ENCODE measurements around the gene EPC1. TPM values are rescaled to one million over a fixed set of nuclear protein-coding genes. Genes with fewer than 3 reads are reported as not detected.

EPC1 gene
- total and polyA plus RNA-seq, 9 of the 15 experiments (the other 6 are each of a cell fraction or from before 2014, with no cell fraction given) = 7.0 to 43.6 (median 16.1) TPM

DNA sequence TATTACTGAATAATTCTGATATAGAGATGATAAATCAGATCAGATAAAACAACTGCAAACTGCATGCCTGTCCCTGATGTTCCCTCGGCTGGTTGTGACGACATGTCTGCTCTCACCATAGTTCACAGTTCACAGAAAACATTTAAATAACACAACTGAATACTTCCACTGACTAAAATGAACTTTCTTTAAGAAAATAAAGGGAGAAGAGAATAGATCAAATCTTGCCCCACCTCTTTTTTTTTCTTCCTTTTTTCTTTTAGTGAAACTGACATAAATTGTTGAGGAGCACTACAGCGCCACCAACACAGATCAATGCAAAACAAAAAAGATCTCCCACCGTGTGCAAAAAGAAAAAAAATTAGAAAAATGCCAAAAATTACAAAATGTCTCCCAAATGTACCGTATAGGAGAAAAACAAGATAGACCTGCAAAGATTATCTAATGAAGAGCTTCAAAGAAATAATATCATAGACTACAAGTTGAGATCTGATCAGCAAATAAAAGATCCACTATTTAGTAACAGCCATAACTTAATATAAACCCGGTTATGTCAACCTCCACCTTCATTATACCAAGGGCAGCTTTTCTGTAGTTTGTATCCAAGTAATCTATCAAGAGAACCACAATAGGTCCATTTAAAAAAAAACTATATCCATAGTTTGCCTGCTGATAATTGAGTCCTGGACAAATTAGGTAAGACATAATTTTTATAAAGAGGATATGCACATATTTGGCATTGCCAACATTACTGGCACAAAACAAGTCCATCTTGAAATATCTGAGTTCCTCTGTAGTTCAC lies 30.7 kb upstream of the EPC1 start (continued):
- TF ChIP-seq PBX2 (CRISPR knock-in tag; IDR thresholded peaks at IDR 0.05; ENCODE audit: low read depth) (no peak), PBX2 (tag; conservative IDR thresholded peaks at IDR 0.05; ENCODE audit: low read depth) (0 out of 2 replicates have a peak, but pooled peaks have one; percentile 14), BCL6 (CRISPR knock-in tag; IDR thresholded peaks at IDR 0.05) (no peak), ZNF121 (CRISPR knock-in tag; conservative IDR thresholded peaks at IDR 0.05) (no peak), ZEB2 (IDR thresholded peaks at IDR 0.05) (no peak), MTA3 (IDR thresholded peaks at IDR 0.05; ENCODE audit: borderline replicate concordance) (no peak), ZNF740 (CRISPR knock-in tag; IDR thresholded peaks at IDR 0.05) (no peak), ZNF740 (tag; IDR thresholded peaks at IDR 0.05) (no peak), FOXK2 (conservative IDR thresholded peaks at IDR 0.05 in 1 of 2, IDR thresholded peaks at IDR 0.05 in 1 of 2; ENCODE audit: low read depth in 2 of 2) (0 out of 4 replicates have a peak, but pooled peaks of 1 of the 2 experiments have one; percentile 22), ZFP30 (CRISPR knock-in tag; IDR thresholded peaks at IDR 0.05; ENCODE audit: borderline replicate concordance) (no peak), PHF21A (IDR thresholded peaks at IDR 0.05; ENCODE audit: borderline replicate concordance, low read depth) (no peak), PCBP1 (IDR thresholded peaks at IDR 0.05; ENCODE audit: low read depth, low read length, poor library complexity, severe bottlenecking) (no peak), WHSC1 (IDR thresholded peaks at IDR 0.05; ENCODE audit: low read length) (no peak), ZNF347 (CRISPR knock-in tag; IDR thresholded peaks at IDR 0.05; ENCODE audit: low read depth) (no peak), HLTF (IDR thresholded peaks at IDR 0.05) (no peak), MCM2 (IDR thresholded peaks at IDR 0.05; ENCODE audit: low read depth) (no peak), RBM25 (IDR thresholded peaks at IDR 0.05; ENCODE audit: low read depth, low read length, severe bottlenecking) (no peak)
- TF ChIP-seq, protein P1, sequence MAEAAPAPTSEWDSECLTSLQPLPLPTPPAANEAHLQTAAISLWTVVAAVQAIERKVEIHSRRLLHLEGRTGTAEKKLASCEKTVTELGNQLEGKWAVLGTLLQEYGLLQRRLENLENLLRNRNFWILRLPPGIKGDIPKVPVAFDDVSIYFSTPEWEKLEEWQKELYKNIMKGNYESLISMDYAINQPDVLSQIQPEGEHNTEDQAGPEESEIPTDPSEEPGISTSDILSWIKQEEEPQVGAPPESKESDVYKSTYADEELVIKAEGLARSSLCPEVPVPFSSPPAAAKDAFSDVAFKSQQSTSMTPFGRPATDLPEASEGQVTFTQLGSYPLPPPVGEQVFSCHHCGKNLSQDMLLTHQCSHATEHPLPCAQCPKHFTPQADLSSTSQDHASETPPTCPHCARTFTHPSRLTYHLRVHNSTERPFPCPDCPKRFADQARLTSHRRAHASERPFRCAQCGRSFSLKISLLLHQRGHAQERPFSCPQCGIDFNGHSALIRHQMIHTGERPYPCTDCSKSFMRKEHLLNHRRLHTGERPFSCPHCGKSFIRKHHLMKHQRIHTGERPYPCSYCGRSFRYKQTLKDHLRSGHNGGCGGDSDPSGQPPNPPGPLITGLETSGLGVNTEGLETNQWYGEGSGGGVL (CRISPR knock-in tag; IDR thresholded peaks at IDR 0.05) = no peak
- TF ChIP-seq, protein P2, sequence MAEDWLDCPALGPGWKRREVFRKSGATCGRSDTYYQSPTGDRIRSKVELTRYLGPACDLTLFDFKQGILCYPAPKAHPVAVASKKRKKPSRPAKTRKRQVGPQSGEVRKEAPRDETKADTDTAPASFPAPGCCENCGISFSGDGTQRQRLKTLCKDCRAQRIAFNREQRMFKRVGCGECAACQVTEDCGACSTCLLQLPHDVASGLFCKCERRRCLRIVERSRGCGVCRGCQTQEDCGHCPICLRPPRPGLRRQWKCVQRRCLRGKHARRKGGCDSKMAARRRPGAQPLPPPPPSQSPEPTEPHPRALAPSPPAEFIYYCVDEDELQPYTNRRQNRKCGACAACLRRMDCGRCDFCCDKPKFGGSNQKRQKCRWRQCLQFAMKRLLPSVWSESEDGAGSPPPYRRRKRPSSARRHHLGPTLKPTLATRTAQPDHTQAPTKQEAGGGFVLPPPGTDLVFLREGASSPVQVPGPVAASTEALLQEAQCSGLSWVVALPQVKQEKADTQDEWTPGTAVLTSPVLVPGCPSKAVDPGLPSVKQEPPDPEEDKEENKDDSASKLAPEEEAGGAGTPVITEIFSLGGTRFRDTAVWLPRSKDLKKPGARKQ (CRISPR knock-in tag; IDR thresholded peaks at IDR 0.05) = no peak
- TF ChIP-seq, protein P3, sequence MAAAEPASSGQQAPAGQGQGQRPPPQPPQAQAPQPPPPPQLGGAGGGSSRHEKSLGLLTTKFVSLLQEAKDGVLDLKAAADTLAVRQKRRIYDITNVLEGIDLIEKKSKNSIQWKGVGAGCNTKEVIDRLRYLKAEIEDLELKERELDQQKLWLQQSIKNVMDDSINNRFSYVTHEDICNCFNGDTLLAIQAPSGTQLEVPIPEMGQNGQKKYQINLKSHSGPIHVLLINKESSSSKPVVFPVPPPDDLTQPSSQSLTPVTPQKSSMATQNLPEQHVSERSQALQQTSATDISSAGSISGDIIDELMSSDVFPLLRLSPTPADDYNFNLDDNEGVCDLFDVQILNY (CRISPR knock-in tag; IDR thresholded peaks at IDR 0.05) = no peak

Data from K562 (cell line).